ENCODE data around the gene SCN1B.

SCN1B gene

GRCh38 chr19:35077411-35078223 is 47.3 kb downstream of the SCN1B start:
- Histone ChIP-seq H4K20me1 (ENCODE audit: low read depth, low read length) (no peaks in the 10 kb centered on the region), H3K4me2 (ENCODE audit: low read depth, low read length, poor library complexity, severe bottlenecking) (no peak overlapping the region), H3K9ac (ENCODE audit: low read length) (no peak overlapping the region), H3K36me3 (ENCODE audit: low read length) (no peaks in the 10 kb centered on the region), H3K27me3 (ENCODE audit: low read length) (no peaks in the 10 kb centered on the region), H3K79me2 (ENCODE audit: insufficient read depth, low read length) (no peaks in the 10 kb centered on the region), H3F3A (ENCODE audit: insufficient read depth) (no peaks in the 10 kb centered on the region), H2AFZ (ENCODE audit: low read depth, low read length, severe bottlenecking) (no peak overlapping the region), H3K27ac (ENCODE audit: low read depth, low read length) (no peak overlapping the region), H3K9me3 (ENCODE audit: insufficient read depth, low read length) (no peaks in the 10 kb centered on the region), H3K9me2 (replicated peaks; ENCODE audit: insufficient read depth, low read length) (no peaks in the 10 kb centered on the region), H3K4me3 (ENCODE audit: insufficient read depth, low read length, poor library complexity, severe bottlenecking) (no peak overlapping the region)
- TF ChIP-seq EZH2phosphoT487 (conservative IDR thresholded peaks at IDR 0.05; ENCODE audit: low read length), result no peak
- no peak for TF ChIP-seq CTCF (IDR thresholded peaks at IDR 0.05; ENCODE audit: insufficient read depth, low read length, poor library complexity, severe bottlenecking)

GRCh38 chr19:35079826-35080225 is 49.6 kb downstream of the SCN1B start:
- TF ChIP-seq EZH2phosphoT487 (conservative IDR thresholded peaks at IDR 0.05; ENCODE audit: low read length) (no peak), CTCF (IDR thresholded peaks at IDR 0.05; ENCODE audit: insufficient read depth, low read length, poor library complexity, severe bottlenecking) (no peak)
- Histone ChIP-seq H3K9ac (ENCODE audit: low read length) (no peak overlapping the region), H3K9me2 (replicated peaks; ENCODE audit: insufficient read depth, low read length) (no peaks in the 10 kb centered on the region), H4K20me1 (ENCODE audit: low read depth, low read length) (no peaks in the 10 kb centered on the region), H3K27ac (ENCODE audit: low read depth, low read length) (no peak overlapping the region), H3K9me3 (ENCODE audit: insufficient read depth, low read length) (no peaks in the 10 kb centered on the region), H3K36me3 (ENCODE audit: low read length) (no peaks in the 10 kb centered on the region), H3K4me3 (ENCODE audit: insufficient read depth, low read length, poor library complexity, severe bottlenecking) (no peak overlapping the region), H2AFZ (ENCODE audit: low read depth, low read length, severe bottlenecking) (no peak overlapping the region), H3K4me2 (ENCODE audit: low read depth, low read length, poor library complexity, severe bottlenecking) (no peak overlapping the region), H3K27me3 (ENCODE audit: low read length) (no peaks in the 10 kb centered on the region), H3K79me2 (ENCODE audit: insufficient read depth, low read length) (no peaks in the 10 kb centered on the region), H3F3A (ENCODE audit: insufficient read depth) (no peaks in the 10 kb centered on the region)

GRCh38 chr19:35080613-35081170 is 50.4 kb downstream of the SCN1B start:
- Histone ChIP-seq H3K9me3 (ENCODE audit: insufficient read depth, low read length) (no peaks in the 10 kb centered on the region), H3K27me3 (ENCODE audit: low read length) (no peaks in the 10 kb centered on the region), H3K36me3 (ENCODE audit: low read length) (no peaks in the 10 kb centered on the region), H3K79me2 (ENCODE audit: insufficient read depth, low read length) (no peaks in the 10 kb centered on the region), H3F3A (ENCODE audit: insufficient read depth) (peaks cover 6% of the 10 kb centered on the region), H4K20me1 (ENCODE audit: low read depth, low read length) (no peaks in the 10 kb centered on the region), H3K27ac (ENCODE audit: low read depth, low read length) (no peak overlapping the region), H3K9ac (ENCODE audit: low read length) (no peak overlapping the region), H3K4me2 (ENCODE audit: low read depth, low read length, poor library complexity, severe bottlenecking) (no peak overlapping the region), H2AFZ (ENCODE audit: low read depth, low read length, severe bottlenecking) (no peak overlapping the region), H3K9me2 (replicated peaks; ENCODE audit: insufficient read depth, low read length) (no peaks in the 10 kb centered on the region), H3K4me3 (ENCODE audit: insufficient read depth, low read length, poor library complexity, severe bottlenecking) (no peak overlapping the region)
- no peak for TF ChIP-seq CTCF (IDR thresholded peaks at IDR 0.05; ENCODE audit: insufficient read depth, low read length, poor library complexity, severe bottlenecking)
- TF ChIP-seq EZH2phosphoT487 (conservative IDR thresholded peaks at IDR 0.05; ENCODE audit: low read length), result no peak
